ENCODE results near the gene JSRP1. TPM values are rescaled to one million over a fixed set of nuclear protein-coding genes. Genes with fewer than 3 reads are reported as not detected.

The JSRP1 gene
- total RNA-seq, 1 donor from 2014 or later = 79.3 TPM

GRCh38 chr19:2227415-2228156, 28.6 kb downstream of the JSRP1 start:
- no peak overlapping the region for H3K9ac ChIP-seq (ENCODE audit: low read depth in 1 of 3, low read length in 3 of 3)
- no peak overlapping the region for H3K4me3 ChIP-seq (ENCODE audit: low read length in 3 of 3)
- H3K9me3 ChIP-seq (ENCODE audit: control insufficient read depth in 3 of 3, low read length in 3 of 3) = no peaks in the 10 kb centered on the region
- no peaks in the 10 kb centered on the region for H3K27me3 ChIP-seq (ENCODE audit: control insufficient read depth in 3 of 3, insufficient read depth in 3 of 3, low read length in 3 of 3)
- H3K27ac ChIP-seq (ENCODE audit: low read depth, low read length) = no peak overlapping the region
- peaks cover 29 to 51% (median 41%) of the 10 kb centered on the region in 3 donors for H3K36me3 ChIP-seq (ENCODE audit: control insufficient read depth in 3 of 3, insufficient read depth in 3 of 3, low read length in 3 of 3)
- H3K4me1 ChIP-seq (ENCODE audit: control insufficient read depth in 3 of 3, insufficient read depth in 3 of 3, low read length in 3 of 3) = peaks cover 26 to 34% (median 32%) of the 10 kb centered on the region in 3 donors

GRCh38 chr19:2226840-2227360, 29.3 kb downstream of the JSRP1 start:
- Histone ChIP-seq H3K36me3 (ENCODE audit: control insufficient read depth in 3 of 3, insufficient read depth in 3 of 3, low read length in 3 of 3) (peaks cover 32 to 54% (median 41%) of the 10 kb centered on the region in 3 donors), H3K27me3 (ENCODE audit: control insufficient read depth in 3 of 3, insufficient read depth in 3 of 3, low read length in 3 of 3) (no peaks in the 10 kb centered on the region), H3K27ac (ENCODE audit: low read depth, low read length) (no peak overlapping the region), H3K9me3 (ENCODE audit: control insufficient read depth in 3 of 3, low read length in 3 of 3) (no peaks in the 10 kb centered on the region), H3K9ac (ENCODE audit: low read depth in 1 of 3, low read length in 3 of 3) (no peak overlapping the region), H3K4me3 (ENCODE audit: low read length in 3 of 3) (no peak overlapping the region), H3K4me1 (ENCODE audit: control insufficient read depth in 3 of 3, insufficient read depth in 3 of 3, low read length in 3 of 3) (peaks cover 24 to 32% (median 28%) of the 10 kb centered on the region in 3 donors)

DNA sequence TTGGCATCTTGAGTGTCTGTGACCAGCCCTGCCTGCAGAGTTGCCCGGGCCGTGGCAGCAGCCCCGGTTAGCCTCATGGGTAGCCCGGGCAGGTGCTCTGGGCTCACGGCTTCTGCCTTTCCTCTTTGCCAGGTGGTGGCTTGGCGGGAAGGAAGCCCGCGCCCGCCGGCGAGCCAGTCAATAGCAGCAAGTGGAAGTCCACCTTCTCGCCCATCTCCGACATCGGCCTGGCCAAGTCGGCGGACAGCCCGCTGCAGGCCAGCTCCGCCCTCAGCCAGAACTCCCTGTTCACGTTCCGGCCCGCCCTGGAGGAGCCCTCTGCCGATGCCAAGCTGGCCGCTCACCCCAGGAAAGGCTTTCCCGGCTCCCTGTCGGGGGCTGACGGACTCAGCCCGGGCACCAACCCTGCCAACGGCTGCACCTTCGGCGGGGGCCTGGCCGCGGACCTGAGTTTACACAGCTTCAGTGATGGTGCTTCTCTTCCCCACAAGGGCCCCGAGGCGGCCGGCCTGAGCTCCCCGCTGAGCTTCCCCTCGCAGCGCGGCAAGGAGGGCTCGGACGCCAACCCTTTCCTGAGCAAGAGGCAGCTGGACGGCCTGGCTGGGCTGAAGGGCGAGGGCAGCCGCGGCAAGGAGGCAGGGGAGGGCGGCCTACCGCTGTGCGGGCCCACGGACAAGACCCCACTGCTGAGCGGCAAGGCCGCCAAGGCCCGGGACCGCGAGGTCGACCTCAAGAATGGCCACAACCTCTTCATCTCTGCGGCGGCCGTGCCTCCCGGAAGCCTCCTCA, 30.0 kb downstream of the JSRP1 start:
- Histone ChIP-seq H3K27ac (ENCODE audit: low read depth, low read length) (no peak overlapping the region), H3K9ac (ENCODE audit: low read depth in 1 of 3, low read length in 3 of 3) (no peak overlapping the region), H3K9me3 (ENCODE audit: control insufficient read depth in 3 of 3, low read length in 3 of 3) (no peaks in the 10 kb centered on the region), H3K36me3 (ENCODE audit: control insufficient read depth in 3 of 3, insufficient read depth in 3 of 3, low read length in 3 of 3) (peaks cover 32 to 58% (median 44%) of the 10 kb centered on the region in 3 donors), H3K4me1 (ENCODE audit: control insufficient read depth in 3 of 3, insufficient read depth in 3 of 3, low read length in 3 of 3) (peaks cover 18 to 26% (median 22%) of the 10 kb centered on the region in 3 donors), H3K27me3 (ENCODE audit: control insufficient read depth in 3 of 3, insufficient read depth in 3 of 3, low read length in 3 of 3) (no peaks in the 10 kb centered on the region), H3K4me3 (ENCODE audit: low read length in 3 of 3) (no peak overlapping the region)

- Histone ChIP-seq H3K4me3 (ENCODE audit: low read length in 3 of 3) (no peak overlapping the region), H3K9me3 (ENCODE audit: control insufficient read depth in 3 of 3, low read length in 3 of 3) (no peaks in the 10 kb centered on the region), H3K4me1 (ENCODE audit: control insufficient read depth in 3 of 3, insufficient read depth in 3 of 3, low read length in 3 of 3) (peaks cover 11 to 19% (median 15%) of the 10 kb centered on the region in 3 donors), H3K27me3 (ENCODE audit: control insufficient read depth in 3 of 3, insufficient read depth in 3 of 3, low read length in 3 of 3) (no peaks in the 10 kb centered on the region), H3K9ac (ENCODE audit: low read depth in 1 of 3, low read length in 3 of 3) (no peak overlapping the region), H3K27ac (ENCODE audit: low read depth, low read length) (no peak overlapping the region), H3K36me3 (ENCODE audit: control insufficient read depth in 3 of 3, insufficient read depth in 3 of 3, low read length in 3 of 3) (peaks cover 34 to 56% (median 48%) of the 10 kb centered on the region in 3 donors)
Measured at GRCh38 chr19:2225415-2226050, 30.7 kb downstream of the JSRP1 start.

DNA sequence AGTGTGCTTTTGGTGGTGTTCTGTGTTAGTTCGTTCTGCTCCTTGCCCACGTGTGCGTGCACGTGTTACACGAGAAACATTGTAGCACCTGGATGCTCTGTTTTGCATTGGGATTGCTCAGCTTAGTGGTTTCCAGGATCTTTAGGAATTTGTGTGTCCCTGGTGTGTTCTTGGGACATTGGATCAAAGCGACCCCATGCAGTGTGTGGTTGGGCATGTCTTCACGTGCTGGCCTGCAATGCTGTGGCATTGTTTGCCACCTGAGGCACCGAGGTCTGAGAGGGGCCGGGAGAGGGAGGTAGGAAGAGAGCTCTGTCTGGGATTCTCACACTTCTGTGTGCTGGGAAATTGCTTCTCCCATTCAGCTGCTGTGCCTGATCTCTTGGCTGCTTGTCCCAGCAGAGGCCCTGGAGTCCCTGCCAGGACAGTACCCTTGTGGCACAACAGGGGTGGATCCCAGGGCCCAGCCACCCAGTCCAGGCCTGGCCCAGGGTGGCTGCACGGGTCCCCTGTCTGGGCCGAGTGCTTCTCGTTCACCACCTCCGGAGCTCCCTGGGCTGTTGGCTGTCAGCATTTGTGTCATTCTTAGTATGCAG, 31.4 kb downstream of the JSRP1 start:
- H3K36me3 ChIP-seq (ENCODE audit: control insufficient read depth in 3 of 3, insufficient read depth in 3 of 3, low read length in 3 of 3) = peaks cover 38 to 58% (median 49%) of the 10 kb centered on the region in 3 donors
- H3K4me1 ChIP-seq (ENCODE audit: control insufficient read depth in 3 of 3, insufficient read depth in 3 of 3, low read length in 3 of 3) = peaks cover 8 to 14% (median 12%) of the 10 kb centered on the region in 3 donors
- no peaks in the 10 kb centered on the region for H3K9me3 ChIP-seq (ENCODE audit: control insufficient read depth in 3 of 3, low read length in 3 of 3)
- no peak overlapping the region for H3K4me3 ChIP-seq (ENCODE audit: low read length in 3 of 3)
- H3K27ac ChIP-seq (ENCODE audit: low read depth, low read length) = no peak overlapping the region
- H3K27me3 ChIP-seq (ENCODE audit: control insufficient read depth in 3 of 3, insufficient read depth in 3 of 3, low read length in 3 of 3) = no peaks in the 10 kb centered on the region
- H3K9ac ChIP-seq (ENCODE audit: low read depth in 1 of 3, low read length in 3 of 3) = no peak overlapping the region

DNA sequence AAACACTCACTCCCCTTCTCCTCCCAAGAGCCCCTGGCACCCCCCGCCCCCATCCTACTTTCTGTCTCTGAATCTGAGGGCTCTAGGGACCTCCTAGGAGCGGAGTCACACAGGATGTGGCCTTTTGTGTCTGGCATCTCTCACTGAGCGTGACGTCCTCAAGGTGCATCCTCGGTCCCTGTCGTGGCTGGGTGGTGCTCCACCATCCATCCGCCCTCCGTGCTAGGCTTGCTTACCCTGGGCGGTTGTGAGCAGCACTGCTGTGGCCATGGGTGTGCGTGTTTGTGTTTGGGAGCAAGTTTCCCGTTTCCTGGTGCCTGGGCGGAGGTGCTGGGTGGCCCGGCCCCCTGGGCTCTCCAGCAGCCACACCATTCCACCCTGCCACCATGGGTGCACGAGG, 32.3 kb downstream of the JSRP1 start:
- Histone ChIP-seq H3K4me3 (ENCODE audit: low read length in 3 of 3) (no peak overlapping the region), H3K27me3 (ENCODE audit: control insufficient read depth in 3 of 3, insufficient read depth in 3 of 3, low read length in 3 of 3) (no peaks in the 10 kb centered on the region), H3K9ac (ENCODE audit: low read depth in 1 of 3, low read length in 3 of 3) (no peak overlapping the region), H3K4me1 (ENCODE audit: control insufficient read depth in 3 of 3, insufficient read depth in 3 of 3, low read length in 3 of 3) (peaks cover 7 to 8% (median 8%) of the 10 kb centered on the region in 3 donors), H3K36me3 (ENCODE audit: control insufficient read depth in 3 of 3, insufficient read depth in 3 of 3, low read length in 3 of 3) (peaks cover 34 to 59% (median 55%) of the 10 kb centered on the region in 3 donors), H3K27ac (ENCODE audit: low read depth, low read length) (no peak overlapping the region), H3K9me3 (ENCODE audit: control insufficient read depth in 3 of 3, low read length in 3 of 3) (no peaks in the 10 kb centered on the region)

GRCh38 chr19:2223391-2223790, 32.8 kb downstream of the JSRP1 start:
- no peak overlapping the region for H3K4me3 ChIP-seq (ENCODE audit: low read length in 3 of 3)
- peaks cover 33 to 59% (median 55%) of the 10 kb centered on the region in 3 donors for H3K36me3 ChIP-seq (ENCODE audit: control insufficient read depth in 3 of 3, insufficient read depth in 3 of 3, low read length in 3 of 3)
- no peak overlapping the region for H3K27ac ChIP-seq (ENCODE audit: low read depth, low read length)
- no peaks in the 10 kb centered on the region for H3K9me3 ChIP-seq (ENCODE audit: control insufficient read depth in 3 of 3, low read length in 3 of 3)
- no peak overlapping the region for H3K9ac ChIP-seq (ENCODE audit: low read depth in 1 of 3, low read length in 3 of 3)
- H3K4me1 ChIP-seq (ENCODE audit: control insufficient read depth in 3 of 3, insufficient read depth in 3 of 3, low read length in 3 of 3) = peaks cover 2 to 3% (median 2%) of the 10 kb centered on the region in 3 donors
- no peaks in the 10 kb centered on the region for H3K27me3 ChIP-seq (ENCODE audit: control insufficient read depth in 3 of 3, insufficient read depth in 3 of 3, low read length in 3 of 3)

DNA sequence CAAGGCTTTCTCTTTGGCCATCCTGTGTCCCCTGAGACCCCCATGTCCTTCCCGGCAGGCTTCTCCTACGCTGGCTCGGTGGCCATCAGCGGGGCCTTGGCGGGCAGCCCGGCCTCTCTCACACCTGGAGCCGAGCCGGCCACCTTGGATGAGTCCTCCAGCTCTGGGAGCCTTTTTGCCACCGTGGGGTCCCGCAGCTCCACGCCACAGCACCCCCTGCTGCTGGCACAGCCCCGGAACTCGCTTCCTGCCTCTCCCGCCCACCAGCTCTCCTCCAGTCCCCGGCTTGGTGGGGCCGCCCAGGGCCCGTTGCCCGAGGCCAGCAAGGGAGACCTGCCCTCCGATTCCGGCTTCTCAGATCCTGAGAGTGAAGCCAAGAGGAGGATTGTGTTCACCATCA, 34.3 kb downstream of the JSRP1 start:
- Histone ChIP-seq H3K36me3 (ENCODE audit: control insufficient read depth in 3 of 3, insufficient read depth in 3 of 3, low read length in 3 of 3) (peaks cover 45 to 66% (median 59%) of the 10 kb centered on the region in 3 donors), H3K27me3 (ENCODE audit: control insufficient read depth in 3 of 3, insufficient read depth in 3 of 3, low read length in 3 of 3) (no peaks in the 10 kb centered on the region), H3K27ac (ENCODE audit: low read depth, low read length) (no peak overlapping the region), H3K9ac (ENCODE audit: low read depth in 1 of 3, low read length in 3 of 3) (no peak overlapping the region), H3K4me3 (ENCODE audit: low read length in 3 of 3) (no peak overlapping the region), H3K4me1 (ENCODE audit: control insufficient read depth in 3 of 3, insufficient read depth in 3 of 3, low read length in 3 of 3) (no peaks in the 10 kb centered on the region), H3K9me3 (ENCODE audit: control insufficient read depth in 3 of 3, low read length in 3 of 3) (no peaks in the 10 kb centered on the region)

GRCh38 chr19:2221250-2221831, 34.9 kb downstream of the JSRP1 start:
- Histone ChIP-seq H3K4me1 (ENCODE audit: control insufficient read depth in 3 of 3, insufficient read depth in 3 of 3, low read length in 3 of 3) (no peaks in the 10 kb centered on the region), H3K36me3 (ENCODE audit: control insufficient read depth in 3 of 3, insufficient read depth in 3 of 3, low read length in 3 of 3) (peaks cover 50 to 67% (median 60%) of the 10 kb centered on the region in 3 donors), H3K27ac (ENCODE audit: low read depth, low read length) (no peak overlapping the region), H3K9ac (ENCODE audit: low read depth in 1 of 3, low read length in 3 of 3) (no peak overlapping the region), H3K4me3 (ENCODE audit: low read length in 3 of 3) (no peak overlapping the region), H3K9me3 (ENCODE audit: control insufficient read depth in 3 of 3, low read length in 3 of 3) (no peaks in the 10 kb centered on the region), H3K27me3 (ENCODE audit: control insufficient read depth in 3 of 3, insufficient read depth in 3 of 3, low read length in 3 of 3) (no peaks in the 10 kb centered on the region)
